DMS 273 treated with DMSO at 0.1 percent for 48 hours (cell line): ENCODE data around the gene OR8G1.
"Not testable (repeated sequence)": the region's sequence is repeated elsewhere in the genome, so short reads cannot be mapped to it uniquely, and the experiment has no call there.

Source experiments
- DNase-seq: peaks from one replicate; lab custom pipeline; 2025; lab: John Stamatoyannopoulos, UW

Gene OR8G1

DNA sequence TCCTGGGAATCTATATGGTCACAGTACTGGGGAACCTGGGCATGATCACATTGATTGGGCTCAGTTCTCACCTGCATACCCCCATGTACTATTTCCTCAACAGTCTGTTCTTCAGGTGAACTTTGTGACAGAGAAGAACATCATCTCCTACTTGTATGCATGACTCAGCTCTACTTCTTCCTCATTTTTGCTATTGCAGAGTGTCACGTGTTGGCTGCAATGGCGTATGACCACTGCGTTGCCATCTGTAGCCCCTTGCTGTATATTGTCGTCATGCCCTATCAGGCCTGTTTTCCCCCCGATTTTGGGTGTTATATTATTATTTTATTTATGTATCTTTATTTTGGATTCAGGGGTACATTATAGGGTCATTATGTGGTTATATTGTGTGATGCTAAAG is 2.4 kb upstream of the OR8G1 start:
- no peak for DNase-seq

DNA sequence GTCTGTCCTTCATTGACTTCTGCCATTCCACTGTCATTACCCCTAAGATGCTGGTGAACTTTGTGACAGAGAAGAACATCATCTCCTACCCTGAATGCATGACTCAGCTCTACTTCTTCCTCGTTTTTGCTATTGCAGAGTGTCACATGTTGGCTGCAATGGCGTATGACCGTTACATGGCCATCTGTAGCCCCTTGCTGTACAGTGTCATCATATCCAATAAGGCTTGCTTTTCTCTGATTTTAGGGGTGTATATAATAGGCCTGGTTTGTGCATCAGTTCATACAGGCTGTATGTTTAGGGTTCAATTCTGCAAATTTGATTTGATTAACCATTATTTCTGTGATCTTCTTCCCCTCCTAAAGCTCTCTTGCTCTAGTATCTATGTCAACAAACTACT is 9.0 kb downstream of the OR8G1 start:
- DNase-seq, result not testable (repeated sequence)

DNA sequence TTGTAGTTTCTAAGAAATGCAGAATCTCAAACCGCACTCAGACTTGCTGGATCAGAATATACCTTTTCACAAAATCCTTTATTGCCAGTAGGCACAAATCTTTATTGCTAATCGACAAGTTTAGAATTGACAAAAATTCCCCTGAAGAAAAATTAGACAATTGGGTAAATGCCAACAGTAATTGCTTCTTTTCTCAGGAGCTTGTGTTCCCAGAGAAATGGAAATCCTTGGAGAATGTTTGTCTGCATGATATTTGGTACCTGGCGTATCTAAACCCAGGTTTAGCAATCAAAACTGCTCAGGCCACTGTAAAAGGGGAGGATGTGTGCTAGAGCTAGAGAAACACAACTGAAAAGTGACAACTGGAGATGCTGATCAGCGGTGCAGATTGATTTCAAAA is 15.2 kb downstream of the OR8G1 start, which contains the start of gene OR8G5:
OR8G5 (plus strand) TSS at position 301 of the 400 bp plus-strand sequence. CDS start 8,556 bp downstream, outside the sequence.
- DNase-seq, result no peak

DNA sequence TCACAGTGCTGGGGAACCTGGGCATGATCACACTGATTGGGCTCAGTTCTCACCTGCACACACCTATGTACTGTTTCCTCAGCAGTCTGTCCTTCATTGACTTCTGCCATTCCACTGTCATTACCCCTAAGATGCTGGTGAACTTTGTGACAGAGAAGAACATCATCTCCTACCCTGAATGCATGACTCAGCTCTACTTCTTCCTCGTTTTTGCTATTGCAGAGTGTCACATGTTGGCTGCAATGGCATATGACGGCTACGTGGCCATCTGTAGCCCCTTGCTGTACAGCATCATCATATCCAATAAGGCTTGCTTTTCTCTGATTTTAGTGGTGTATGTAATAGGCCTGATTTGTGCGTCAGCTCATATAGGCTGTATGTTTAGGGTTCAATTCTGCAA is 24.1 kb downstream of the OR8G1 start:
- DNase-seq, result not testable (repeated sequence)

DNA sequence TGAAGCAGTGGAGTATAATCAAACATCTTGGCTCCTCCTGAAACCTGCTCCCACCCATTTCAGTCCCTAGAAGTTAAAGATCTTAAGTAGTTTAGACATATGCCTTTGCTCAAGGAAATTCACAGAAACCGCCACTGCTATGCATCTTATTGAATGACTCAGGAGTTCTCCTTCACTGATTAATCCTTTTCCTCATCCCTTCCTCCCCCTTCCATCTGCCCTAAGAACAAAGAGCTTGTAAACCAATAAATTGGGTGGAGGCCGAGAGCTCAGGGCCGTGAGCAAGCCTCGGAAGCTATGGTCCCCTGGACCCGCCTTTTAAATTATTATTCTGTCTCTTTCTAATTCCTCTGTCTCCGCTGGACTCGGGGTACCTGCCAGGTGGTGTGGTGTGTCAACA is 30.0 kb downstream of the OR8G1 start:
- DNase-seq, result not testable (repeated sequence)

DNA sequence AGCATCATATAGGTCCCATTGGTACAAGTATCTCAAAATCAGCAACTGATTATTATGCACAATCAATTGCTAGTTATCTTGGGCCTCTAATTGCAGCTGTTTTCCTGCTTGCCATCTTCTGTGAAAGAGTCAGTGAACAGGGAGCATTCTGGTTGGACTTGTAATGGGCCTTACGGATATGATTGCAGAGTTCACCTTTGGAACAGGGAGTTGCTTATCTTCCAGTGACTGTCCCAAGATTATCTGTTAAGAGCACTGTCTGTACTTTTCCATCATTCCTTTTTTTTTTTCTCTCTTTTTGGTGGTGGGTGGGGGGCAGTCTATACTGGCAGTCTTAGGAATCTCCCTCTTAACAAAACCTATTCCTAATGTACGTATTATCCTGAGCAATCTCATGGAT is 33.1 kb downstream of the OR8G1 start:
- no peak for DNase-seq

DNA sequence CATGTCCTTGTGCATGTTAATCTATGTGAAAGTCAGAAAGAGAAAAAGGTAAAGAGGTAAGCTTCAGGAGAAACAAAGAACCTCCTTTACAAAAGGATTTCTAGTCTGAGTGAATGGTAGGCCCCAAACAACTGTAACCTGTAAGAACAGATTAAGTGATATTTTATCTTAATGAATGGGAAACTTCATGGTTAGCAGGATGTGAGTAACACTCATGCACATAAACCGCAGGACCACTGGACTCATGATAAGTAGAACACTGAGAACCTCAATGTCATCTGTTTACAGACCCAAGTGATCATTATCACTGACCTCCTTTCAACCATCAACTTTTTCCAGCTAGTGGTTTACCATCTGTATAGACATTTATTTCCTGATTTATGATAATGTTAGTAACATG is 35.2 kb downstream of the OR8G1 start:
- no peak for DNase-seq

DNA sequence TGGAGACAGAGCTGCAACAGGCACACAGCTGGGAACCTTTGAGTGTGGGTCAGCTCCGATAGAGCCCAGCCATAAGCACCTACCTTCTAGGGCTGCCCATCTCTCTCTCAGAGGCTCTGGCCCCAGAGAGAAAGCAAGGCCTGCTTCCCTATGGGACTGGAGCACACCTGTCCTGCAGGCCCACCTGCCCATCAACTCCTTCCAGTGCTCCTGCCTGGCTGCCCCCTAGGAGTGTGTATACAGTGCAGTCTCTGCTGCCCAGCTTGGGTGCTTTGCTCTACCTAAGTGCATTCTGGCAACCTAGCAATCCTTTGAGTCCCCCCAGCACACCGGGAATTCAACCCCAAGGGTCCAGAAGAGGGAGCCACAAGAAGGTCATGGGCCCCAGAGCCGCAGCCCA is 36.3 kb downstream of the OR8G1 start:
- DNase-seq, result no peak

DNA sequence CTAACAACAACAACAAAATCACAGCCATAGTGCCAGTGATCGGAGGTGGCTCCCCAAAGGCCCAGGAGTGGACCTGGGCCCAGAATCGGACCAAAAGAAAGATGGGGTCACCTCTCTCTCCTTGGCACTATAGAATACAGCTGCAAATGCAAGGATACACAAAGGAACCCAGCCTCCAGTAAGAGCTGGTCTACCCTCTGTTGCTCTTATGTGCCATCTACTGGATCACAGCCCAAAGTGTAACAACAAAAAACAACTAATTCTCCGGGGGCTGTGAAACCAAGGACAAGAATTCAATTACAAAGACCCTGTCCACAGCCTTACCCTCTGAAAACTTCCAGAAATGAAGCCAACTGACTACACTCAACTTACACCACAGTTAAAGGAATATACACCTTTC is 36.9 kb downstream of the OR8G1 start:
- no peak for DNase-seq

DNA sequence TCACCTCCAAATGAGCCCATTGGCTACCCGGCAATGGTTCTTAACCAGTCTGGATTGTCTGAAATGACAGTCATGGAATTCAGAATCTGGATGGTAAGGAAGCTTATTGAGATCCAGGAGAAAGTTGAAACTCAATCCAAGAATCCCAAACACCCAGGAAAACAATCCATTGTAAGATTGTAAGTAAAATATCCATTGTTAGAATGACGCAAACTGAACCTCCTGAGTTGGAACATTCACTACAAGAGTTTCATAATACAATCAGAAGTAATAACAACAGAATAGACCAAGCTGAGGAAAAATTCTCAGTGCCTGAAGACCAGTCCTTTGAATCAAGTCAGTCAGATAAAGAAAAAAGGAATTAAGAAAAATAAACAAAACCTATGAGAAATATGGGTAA is 37.4 kb downstream of the OR8G1 start:
- no peak for DNase-seq

DNA sequence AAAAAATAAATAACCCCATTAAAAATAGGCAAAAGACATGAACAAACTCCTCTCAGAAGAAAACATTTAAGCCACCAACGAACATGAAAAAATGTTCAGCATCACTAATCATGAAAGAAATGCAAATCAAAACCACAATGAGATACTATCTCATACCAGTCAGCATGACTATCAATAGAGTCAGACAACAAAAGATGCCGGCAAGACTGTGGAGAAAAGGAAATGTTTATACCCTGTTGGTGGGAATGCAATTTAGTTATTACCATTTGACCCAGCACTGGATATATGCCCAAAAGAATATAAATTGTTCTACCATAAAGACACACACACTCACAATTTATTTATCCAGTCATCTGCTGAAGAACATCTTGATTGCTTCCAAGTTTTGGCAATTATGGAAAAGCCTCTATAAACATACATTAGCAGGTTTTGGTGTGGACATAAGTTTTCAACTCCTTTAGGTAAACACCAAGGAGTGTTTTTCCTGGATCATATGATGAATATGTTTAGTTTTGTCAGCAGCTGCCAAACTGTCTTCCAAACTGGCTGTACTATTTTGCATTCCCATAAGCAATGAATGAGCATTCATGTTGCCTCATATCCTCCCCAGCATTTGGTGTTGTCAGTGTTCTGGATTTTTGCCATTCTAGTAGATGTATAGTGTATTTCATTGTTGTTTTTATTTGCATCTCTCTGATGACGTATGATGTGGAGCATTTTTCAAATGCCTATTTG is 44.9 kb downstream of the OR8G1 start:
- DNase-seq, result no peak

DNA sequence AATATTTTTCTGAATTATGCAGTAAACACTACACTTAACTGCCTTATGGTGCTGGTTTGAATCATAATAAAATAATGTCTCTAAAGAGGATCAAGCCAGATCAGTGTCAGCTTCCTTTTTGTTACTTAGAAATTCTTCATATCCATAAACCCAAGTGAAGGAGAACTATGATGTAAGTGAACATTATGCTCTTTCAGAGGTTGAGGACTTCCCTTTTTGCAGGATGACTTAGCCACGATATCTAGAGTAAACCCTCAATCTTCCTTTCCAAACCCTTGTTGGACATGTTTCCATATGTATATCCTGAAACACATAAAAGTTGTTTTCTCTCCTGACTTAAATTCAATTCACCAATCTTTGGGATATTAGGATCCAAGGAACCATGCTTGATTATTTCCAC is 53.8 kb downstream of the OR8G1 start:
- no peak for DNase-seq

DNA sequence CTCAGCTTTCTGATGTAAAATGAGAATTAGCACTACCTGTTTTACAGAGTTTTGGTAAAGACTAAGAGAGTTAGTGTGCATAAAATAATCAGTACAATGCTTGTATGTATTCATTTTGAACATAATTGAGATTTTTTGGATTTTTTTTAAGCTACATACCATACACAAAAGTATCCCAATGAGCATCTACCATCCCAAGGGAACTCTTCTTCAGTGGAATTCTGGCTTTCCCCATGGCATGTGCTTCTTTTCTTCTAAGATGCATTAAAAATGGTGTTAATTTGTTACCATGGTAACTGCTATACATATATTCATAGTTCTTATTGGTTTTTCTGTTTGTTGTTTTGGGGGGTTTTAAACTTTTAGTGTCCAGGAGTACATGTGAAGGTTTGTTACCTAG is 55.1 kb downstream of the OR8G1 start:
- no peak for DNase-seq

DNA sequence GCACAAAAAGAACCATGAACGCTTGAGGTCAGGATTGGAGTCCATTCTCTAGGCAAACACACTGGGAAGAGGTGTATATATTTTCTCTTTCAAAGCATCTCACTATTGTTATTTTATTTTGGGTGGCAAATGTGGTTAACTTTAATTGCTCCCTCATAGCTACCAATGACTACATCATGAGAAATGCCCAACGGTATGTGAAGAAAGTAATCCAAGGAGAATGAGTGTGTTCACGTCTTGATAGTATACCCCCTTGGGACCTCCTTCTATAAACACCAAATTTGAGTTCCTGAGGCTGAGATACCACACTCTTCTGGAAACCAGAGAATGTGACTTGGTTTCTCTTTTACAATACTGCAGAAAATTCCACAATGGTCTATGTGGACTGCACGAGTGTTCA is 57.0 kb downstream of the OR8G1 start:
- DNase-seq, result no peak

DNA sequence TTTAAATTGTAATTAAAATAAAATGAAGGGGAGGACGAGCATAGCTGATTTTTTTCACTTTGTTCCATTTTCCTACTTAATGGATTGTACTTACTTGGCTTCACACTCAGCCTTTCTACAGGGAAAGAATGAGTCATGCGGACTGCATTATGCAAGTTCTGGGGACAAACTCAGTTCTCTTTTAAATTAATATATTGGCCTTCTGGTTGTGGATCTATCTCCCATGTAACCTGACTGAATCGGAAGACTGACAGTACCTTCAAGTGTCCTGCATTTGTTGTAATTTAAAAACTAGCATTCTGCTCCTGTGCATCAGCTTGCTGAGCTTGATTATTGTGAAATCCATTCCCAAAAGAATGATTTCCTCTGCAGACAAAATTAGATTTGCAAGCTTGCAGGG is 60.7 kb downstream of the OR8G1 start:
- no peak for DNase-seq

DNA sequence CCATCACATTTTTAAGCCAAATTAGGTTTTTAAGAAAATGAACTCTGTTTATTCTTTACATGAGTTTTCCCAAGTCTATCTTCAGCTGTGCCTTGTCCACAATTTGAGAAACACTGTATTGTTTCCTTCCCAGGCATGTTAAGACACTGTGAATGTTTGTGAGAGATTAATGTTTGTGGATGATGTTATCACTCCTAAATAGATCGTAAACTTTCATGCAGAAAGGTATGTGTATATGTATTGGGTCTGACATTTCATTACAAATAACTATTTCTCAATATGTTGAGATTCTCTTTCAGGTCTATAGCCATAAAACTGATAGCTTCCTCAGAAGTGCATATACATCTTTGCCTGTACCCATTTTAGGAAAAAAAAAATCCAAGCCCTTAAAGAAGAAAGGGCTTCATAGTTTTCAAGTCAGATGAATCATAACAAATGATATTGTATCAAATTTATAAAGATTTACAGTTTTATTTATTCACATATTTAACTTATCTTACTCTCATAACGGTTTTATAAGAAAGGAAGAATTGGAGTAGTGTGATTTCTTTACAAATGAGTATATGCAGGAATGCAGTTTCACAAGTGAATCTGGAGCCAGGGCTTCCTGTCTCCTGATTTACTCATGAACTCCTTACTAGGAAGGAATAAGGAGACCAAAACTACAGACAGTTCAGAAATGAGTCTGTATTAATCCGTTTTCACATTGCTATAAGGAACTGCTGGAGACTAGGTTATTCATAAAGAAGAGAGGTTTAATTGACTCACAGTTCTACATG is 61.6 kb downstream of the OR8G1 start:
- no peak for DNase-seq
